Choroid plexus epithelial cell (primary cell): Measurements from ENCODE around the gene CNTN5.
A peak's percentile ranks its signal among the peaks of the same experiment; 100 is the strongest.
"Not testable (repeated sequence)": the region's sequence is repeated elsewhere in the genome, so short reads cannot be mapped to it uniquely, and the experiment has no call there.

Experiments
- DNase-seq: peaks from one replicate; pipeline ENCODE4 v3.0.0-alpha.2; 2010; ENCODE audit warnings: low read depth
- H3K4me3 ChIP-seq: 2 replicates; pipeline ENCODE4 v1.5.1; 2011; ENCODE audit warnings: low read depth, mild to moderate bottlenecking, control low read depth, low read length, moderate library complexity
- TF ChIP-seq, protein P1 (sequence below): conservative IDR thresholded peaks from 2 replicates; pipeline ENCODE4 v1.5.1; 2011; ENCODE audit warnings: low read depth, mild to moderate bottlenecking, control low read depth, inconsistent platforms, low read length, moderate library complexity

CNTN5 gene

DNA sequence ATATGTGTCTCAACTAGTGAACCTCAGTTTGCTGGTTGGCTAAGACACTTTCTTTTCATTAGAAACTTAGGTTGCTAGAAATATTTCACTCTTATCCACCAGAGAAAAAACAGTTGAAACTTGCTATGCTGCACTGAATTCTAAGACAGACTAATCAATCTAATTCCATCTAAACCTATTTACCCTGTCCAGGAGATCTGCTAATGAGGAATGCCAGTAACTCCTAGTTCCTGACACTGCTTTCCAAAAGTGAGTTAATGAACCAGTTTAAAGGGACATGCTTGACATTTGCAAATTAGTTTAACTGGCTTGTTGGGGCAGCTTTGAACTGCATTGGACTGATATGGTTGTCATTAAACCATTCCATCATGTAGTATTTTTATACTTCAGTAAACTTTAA is 258.5 kb downstream of the CNTN5 start:
- no peak overlapping the region for H3K4me3 ChIP-seq
- no peak for DNase-seq
- TF ChIP-seq, protein P1, sequence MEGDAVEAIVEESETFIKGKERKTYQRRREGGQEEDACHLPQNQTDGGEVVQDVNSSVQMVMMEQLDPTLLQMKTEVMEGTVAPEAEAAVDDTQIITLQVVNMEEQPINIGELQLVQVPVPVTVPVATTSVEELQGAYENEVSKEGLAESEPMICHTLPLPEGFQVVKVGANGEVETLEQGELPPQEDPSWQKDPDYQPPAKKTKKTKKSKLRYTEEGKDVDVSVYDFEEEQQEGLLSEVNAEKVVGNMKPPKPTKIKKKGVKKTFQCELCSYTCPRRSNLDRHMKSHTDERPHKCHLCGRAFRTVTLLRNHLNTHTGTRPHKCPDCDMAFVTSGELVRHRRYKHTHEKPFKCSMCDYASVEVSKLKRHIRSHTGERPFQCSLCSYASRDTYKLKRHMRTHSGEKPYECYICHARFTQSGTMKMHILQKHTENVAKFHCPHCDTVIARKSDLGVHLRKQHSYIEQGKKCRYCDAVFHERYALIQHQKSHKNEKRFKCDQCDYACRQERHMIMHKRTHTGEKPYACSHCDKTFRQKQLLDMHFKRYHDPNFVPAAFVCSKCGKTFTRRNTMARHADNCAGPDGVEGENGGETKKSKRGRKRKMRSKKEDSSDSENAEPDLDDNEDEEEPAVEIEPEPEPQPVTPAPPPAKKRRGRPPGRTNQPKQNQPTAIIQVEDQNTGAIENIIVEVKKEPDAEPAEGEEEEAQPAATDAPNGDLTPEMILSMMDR = no peak

DNA sequence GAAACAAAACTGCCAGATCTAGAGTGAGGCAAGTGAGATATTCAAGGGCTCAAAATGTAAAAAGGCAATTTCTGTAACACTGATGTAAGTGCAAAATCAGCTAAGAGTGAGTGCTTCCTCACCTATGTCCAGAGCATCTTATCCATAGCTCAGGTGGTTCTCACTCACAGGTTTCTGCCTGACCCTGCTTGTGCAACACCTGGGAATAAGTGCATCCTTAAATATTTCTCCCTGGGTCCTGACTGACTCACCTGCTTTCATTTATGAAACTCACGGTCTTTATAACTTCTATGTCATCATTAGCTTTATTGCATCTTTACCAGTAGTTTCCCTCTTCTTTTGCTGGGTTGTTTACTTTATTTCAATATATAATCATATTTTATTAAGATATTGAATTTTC is 260.6 kb downstream of the CNTN5 start:
- no peak overlapping the region for H3K4me3 ChIP-seq
- no peak for DNase-seq
- TF ChIP-seq, protein P1 = no peak

DNA sequence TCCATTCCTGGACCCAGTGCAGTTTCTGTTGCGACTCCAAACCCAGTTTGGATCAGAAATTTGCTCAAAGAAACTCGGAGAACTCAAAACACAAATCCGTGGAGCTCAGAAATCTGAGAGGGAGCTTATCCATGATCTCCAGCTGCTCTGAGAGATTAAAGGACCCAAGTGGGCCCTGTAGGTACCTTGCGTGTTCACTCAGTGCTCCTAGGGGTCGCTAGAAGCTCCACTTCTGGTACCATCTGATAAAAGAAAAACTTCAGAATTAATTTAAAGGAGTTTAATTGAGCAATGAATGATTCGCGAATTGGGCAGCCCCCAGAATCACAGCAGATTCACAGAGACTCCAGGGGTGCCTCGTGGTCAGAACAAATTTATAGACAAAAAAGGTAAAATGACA is 277.2 kb downstream of the CNTN5 start:
- not testable (repeated sequence) for H3K4me3 ChIP-seq, DNase-seq
- TF ChIP-seq, protein P1 = peak; percentile 18

DNA sequence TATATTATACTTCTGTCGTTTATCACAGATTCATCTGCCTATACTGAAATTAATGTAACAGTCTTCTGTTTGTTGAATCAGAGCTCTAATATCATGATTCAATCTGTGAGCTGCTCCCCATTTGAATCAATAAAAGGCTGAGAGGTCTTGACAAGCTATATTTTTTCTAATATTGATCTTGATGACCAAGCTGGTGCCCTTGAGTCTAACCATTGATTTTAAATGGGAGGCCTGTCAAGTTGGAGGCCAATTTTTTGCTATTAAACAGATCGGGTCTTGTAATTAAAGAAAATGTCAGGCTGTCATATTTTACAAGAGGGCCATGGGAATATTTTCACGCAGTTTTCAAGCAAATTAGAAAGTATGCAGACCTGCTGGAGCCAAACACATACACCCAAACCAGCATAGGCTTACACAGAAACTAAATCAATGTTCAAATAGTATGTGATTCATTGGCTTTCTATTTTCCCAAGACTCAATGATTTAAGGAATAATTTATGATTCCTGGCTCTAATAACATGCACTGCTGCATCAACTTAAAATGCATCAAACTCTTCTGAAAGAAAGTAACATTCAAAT is 286.9 kb downstream of the CNTN5 start:
- H3K4me3 ChIP-seq = no peak overlapping the region
- DNase-seq = no peak
- TF ChIP-seq, protein P1 = no peak

GRCh38 chr11:99311870-99312269 is 291.1 kb downstream of the CNTN5 start:
- no peak for DNase-seq
- TF ChIP-seq, protein P1 = no peak
- H3K4me3 ChIP-seq = no peak overlapping the region

GRCh38 chr11:99316776-99317520 is 296.2 kb downstream of the CNTN5 start:
- no peak overlapping the region for H3K4me3 ChIP-seq
- TF ChIP-seq, protein P1 = no peak
- DNase-seq = no peak
